HL-60 (cell line): Measurements from ENCODE around the gene GPATCH4.

Source experiments
- DNase-seq, 2 experiments: peaks; one replicate each; pipeline ENCODE4 v3.0.0-alpha.2; 2010 to 2020; ENCODE audit warnings: low read depth in 1 of 2, low spot score in 1 of 2
- H3K27ac ChIP-seq: fragments of 250-450 bp; sonication (Bioruptor Pico); replicated peaks from 2 replicates; pipeline ENCODE4 v1.5.1; 2020; ENCODE audit warnings: mild to moderate bottlenecking, moderate library complexity
- H3K27me3 ChIP-seq: fragments of 250-450 bp; sonication (Bioruptor Pico); 2 replicates; pipeline ENCODE4 v1.5.1; 2021; ENCODE audit warnings: mild to moderate bottlenecking, moderate library complexity; ENCODE audit not compliant: insufficient read depth, poor library complexity, severe bottlenecking
- H3K4me3 ChIP-seq: replicated peaks from 2 replicates; pipeline ENCODE4 v1.5.1; 2011; ENCODE audit warnings: mild to moderate bottlenecking, control low read depth, low read length; ENCODE audit not compliant: insufficient read depth
- GABPA ChIP-seq: IDR thresholded peaks from 2 replicates; pipeline ENCODE4 v1.6.1; 2012; ENCODE audit warnings: low read depth
- POLR2AphosphoS5 ChIP-seq: IDR thresholded peaks from 2 replicates; pipeline ENCODE4 v1.6.1; 2012; ENCODE audit warnings: low read depth
- SPI1 ChIP-seq: IDR thresholded peaks from 2 replicates; pipeline ENCODE4 v1.6.1; 2012; ENCODE audit warnings: low read depth, mild to moderate bottlenecking, borderline replicate concordance
- TF ChIP-seq, protein P1 (sequence below): IDR thresholded peaks from 2 replicates; pipeline ENCODE4 v1.6.1; 2012; ENCODE audit warnings: low read depth; ENCODE audit not compliant: insufficient replicate concordance
- TF ChIP-seq, protein P2 (sequence below): IDR thresholded peaks from one replicate; pipeline ENCODE4 v1.5.1; 2011; ENCODE audit warnings: low read length, control low read depth, inconsistent platforms; ENCODE audit not compliant: insufficient read depth

GPATCH4 gene

DNA sequence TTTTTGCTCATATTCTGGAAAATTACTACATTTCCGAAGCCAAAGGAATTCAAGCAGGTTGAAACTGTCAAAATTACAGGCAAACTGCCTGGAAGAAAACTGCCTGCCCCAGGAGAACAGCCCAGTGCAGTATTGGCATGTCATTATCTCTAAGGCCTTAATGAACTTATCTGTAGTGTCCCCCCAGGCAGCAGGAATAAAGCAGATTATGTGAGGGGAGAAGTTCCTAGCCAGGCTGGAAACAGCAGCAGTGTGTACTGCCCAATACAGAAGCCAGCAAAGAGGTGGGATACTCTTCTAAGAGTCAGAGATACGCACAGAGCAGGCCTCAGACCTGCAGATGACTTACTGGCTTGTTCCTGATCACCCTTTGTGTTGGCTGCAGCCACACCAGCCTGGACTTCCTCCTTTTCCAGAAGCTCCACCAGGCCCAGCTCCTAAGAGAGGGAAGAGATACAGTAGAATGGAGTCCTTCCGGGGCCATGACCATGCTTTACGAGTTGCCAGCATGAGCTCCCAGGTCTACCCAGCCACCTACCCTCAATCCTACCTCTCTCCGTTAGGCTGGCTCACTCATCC is 40.6 kb downstream of the GPATCH4 start:
- Histone ChIP-seq H3K27ac (no peak overlapping the region), H3K27me3 (no peaks in the 10 kb centered on the region)

DNA sequence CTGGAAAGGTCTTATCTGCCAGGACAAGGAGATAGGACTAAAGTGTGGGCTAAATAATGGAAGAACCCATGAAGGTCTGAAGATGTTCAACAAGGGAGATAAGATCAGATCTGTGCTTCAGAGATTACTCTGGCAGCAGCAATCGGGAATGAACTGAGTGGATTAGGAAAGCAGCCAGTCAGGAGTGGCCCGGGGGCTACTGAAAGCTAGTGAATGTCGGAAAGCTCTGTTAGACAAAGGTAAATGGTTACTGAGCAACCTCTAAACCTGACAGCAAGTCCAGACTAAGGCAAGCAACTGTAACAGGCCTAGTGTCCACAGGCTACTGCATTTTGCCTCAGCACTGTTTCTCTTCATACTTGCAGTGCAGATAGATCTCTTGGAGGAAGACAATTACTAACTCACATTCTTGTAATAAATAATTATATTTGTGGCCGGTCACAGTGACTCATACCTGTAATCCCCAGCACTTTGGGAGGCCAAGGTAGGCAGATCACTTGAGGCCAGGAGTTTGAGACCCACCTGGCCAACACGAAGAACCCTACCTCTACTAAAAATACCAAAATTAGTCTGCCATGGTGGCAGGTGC is 41.4 kb downstream of the GPATCH4 start:
- DNase-seq, result no peak
- no peak overlapping the region for H3K27ac ChIP-seq

More for the DNA sequence above, 40.6 kb downstream of the GPATCH4 start:
- no peak overlapping the region for H3K4me3 ChIP-seq
- no peak for DNase-seq
- TF ChIP-seq, protein P1, sequence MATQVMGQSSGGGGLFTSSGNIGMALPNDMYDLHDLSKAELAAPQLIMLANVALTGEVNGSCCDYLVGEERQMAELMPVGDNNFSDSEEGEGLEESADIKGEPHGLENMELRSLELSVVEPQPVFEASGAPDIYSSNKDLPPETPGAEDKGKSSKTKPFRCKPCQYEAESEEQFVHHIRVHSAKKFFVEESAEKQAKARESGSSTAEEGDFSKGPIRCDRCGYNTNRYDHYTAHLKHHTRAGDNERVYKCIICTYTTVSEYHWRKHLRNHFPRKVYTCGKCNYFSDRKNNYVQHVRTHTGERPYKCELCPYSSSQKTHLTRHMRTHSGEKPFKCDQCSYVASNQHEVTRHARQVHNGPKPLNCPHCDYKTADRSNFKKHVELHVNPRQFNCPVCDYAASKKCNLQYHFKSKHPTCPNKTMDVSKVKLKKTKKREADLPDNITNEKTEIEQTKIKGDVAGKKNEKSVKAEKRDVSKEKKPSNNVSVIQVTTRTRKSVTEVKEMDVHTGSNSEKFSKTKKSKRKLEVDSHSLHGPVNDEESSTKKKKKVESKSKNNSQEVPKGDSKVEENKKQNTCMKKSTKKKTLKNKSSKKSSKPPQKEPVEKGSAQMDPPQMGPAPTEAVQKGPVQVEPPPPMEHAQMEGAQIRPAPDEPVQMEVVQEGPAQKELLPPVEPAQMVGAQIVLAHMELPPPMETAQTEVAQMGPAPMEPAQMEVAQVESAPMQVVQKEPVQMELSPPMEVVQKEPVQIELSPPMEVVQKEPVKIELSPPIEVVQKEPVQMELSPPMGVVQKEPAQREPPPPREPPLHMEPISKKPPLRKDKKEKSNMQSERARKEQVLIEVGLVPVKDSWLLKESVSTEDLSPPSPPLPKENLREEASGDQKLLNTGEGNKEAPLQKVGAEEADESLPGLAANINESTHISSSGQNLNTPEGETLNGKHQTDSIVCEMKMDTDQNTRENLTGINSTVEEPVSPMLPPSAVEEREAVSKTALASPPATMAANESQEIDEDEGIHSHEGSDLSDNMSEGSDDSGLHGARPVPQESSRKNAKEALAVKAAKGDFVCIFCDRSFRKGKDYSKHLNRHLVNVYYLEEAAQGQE, result no peak
- TF ChIP-seq SPI1, result peak; percentile 38; the same call in 1 of the 2 replicates
- TF ChIP-seq GABPA, result no peak

DNA sequence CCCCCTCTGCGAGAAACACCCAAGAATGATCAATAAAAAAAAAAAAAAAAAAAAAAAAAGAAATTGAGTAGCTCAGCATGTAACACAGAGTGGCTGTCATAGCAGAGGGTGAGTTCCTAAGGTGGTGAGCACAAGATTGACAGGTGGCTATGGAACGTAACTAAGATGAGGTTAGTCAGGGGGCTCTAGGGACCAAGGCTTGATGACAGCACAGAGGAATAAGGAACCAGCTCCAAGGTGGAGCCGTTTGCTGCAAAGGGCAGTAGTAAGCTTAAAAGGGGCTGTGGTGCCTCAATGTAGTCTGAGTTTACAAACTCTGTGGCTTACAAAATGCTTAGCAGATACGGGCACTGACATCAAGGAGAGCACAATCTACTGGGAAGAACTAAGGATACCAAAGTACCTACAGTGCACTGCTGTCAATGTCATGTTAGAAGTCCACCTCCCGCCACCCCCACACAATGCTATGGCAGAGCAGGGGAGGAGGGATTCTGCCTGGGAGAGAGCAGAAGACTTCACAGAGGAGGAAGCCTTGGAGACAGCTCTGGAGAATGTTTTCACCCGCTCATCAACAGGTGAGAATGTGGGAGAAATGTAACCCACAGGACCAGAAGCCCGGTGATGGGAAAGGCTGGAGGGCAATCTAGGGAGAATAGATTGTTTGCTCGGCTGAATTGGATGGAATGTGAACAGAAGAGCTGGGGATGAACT is 42.0 kb downstream of the GPATCH4 start:
- DNase-seq, result no peak

More for the DNA sequence above, 41.4 kb downstream of the GPATCH4 start:
- H3K4me3 ChIP-seq, result no peak overlapping the region
- no peaks in the 10 kb centered on the region for H3K27me3 ChIP-seq
- TF ChIP-seq GABPA (no peak), POLR2AphosphoS5 (no peak), SPI1 (no peak)
- TF ChIP-seq, protein P1, result no peak
- TF ChIP-seq, protein P2, sequence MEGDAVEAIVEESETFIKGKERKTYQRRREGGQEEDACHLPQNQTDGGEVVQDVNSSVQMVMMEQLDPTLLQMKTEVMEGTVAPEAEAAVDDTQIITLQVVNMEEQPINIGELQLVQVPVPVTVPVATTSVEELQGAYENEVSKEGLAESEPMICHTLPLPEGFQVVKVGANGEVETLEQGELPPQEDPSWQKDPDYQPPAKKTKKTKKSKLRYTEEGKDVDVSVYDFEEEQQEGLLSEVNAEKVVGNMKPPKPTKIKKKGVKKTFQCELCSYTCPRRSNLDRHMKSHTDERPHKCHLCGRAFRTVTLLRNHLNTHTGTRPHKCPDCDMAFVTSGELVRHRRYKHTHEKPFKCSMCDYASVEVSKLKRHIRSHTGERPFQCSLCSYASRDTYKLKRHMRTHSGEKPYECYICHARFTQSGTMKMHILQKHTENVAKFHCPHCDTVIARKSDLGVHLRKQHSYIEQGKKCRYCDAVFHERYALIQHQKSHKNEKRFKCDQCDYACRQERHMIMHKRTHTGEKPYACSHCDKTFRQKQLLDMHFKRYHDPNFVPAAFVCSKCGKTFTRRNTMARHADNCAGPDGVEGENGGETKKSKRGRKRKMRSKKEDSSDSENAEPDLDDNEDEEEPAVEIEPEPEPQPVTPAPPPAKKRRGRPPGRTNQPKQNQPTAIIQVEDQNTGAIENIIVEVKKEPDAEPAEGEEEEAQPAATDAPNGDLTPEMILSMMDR, result no peak

More for the DNA sequence above, 42.0 kb downstream of the GPATCH4 start:
- Histone ChIP-seq H3K27me3 (no peaks in the 10 kb centered on the region), H3K4me3 (no peak overlapping the region), H3K27ac (no peak overlapping the region)
- TF ChIP-seq, protein P1, result no peak
- TF ChIP-seq, protein P2, result no peak
- TF ChIP-seq SPI1, result no peak
- no peak for TF ChIP-seq POLR2AphosphoS5
- no peak for TF ChIP-seq GABPA
